ENCODE measurements around the gene CXorf65. TPM values are rescaled to one million over a fixed set of nuclear protein-coding genes. Genes with fewer than 3 reads are reported as not detected.

Gene CXorf65
- total RNA-seq, 1 experiment from 2014 or later = not detected

- H3K4me1 ChIP-seq (ENCODE audit: low read length) = peaks cover 2% of the 10 kb centered on the region
- no peaks in the 10 kb centered on the region for H4K20me1 ChIP-seq (ENCODE audit: insufficient read depth, low read depth, low read length)
- H3K9me2 ChIP-seq (replicated peaks; ENCODE audit: insufficient read depth, low read length) = no peaks in the 10 kb centered on the region
- H3K9ac ChIP-seq (ENCODE audit: low read length) = no peak overlapping the region
- no peak overlapping the region for H2AFZ ChIP-seq (ENCODE audit: low read length)
- H3K79me2 ChIP-seq (ENCODE audit: low read length) = no peaks in the 10 kb centered on the region
- no peak overlapping the region for H3K27ac ChIP-seq (ENCODE audit: low read length)
- no peaks in the 10 kb centered on the region for H3K27me3 ChIP-seq (ENCODE audit: low read length)
- peaks cover 3% of the 10 kb centered on the region; the same call in 1 of the 2 replicates for H3K36me3 ChIP-seq (ENCODE audit: insufficient read depth, low read length)
- no peak for DNase-seq
- H3K4me3 ChIP-seq (ENCODE audit: low read length) = no peak overlapping the region
- no peaks in the 10 kb centered on the region for H3K9me3 ChIP-seq (ENCODE audit: low read length)
- H3K4me2 ChIP-seq (ENCODE audit: low read depth, low read length, poor library complexity, severe bottlenecking) = no peak overlapping the region
These were observed 33.9 kb upstream of the CXorf65 start for GRCh38 chrX:71140440-71140839.

- DNase-seq = no peak
- Histone ChIP-seq H3K9ac (ENCODE audit: low read length) (no peak overlapping the region), H4K20me1 (ENCODE audit: insufficient read depth, low read depth, low read length) (no peaks in the 10 kb centered on the region), H3K79me2 (ENCODE audit: low read length) (no peaks in the 10 kb centered on the region), H3K36me3 (ENCODE audit: insufficient read depth, low read length) (peaks cover 7% of the 10 kb centered on the region; the same call in 1 of the 2 replicates), H3K4me3 (ENCODE audit: low read length) (no peak overlapping the region), H3K27ac (ENCODE audit: low read length) (no peak overlapping the region), H3K4me2 (ENCODE audit: low read depth, low read length, poor library complexity, severe bottlenecking) (no peak overlapping the region), H3K27me3 (ENCODE audit: low read length) (no peaks in the 10 kb centered on the region), H3K4me1 (ENCODE audit: low read length) (no peaks in the 10 kb centered on the region), H3K9me2 (replicated peaks; ENCODE audit: insufficient read depth, low read length) (no peaks in the 10 kb centered on the region), H3K9me3 (ENCODE audit: low read length) (no peaks in the 10 kb centered on the region), H2AFZ (ENCODE audit: low read length) (no peak overlapping the region)
These were observed 25.0 kb upstream of the CXorf65 start for GRCh38 chrX:71131510-71131909.

- peaks cover 7% of the 10 kb centered on the region; the same call in 1 of the 2 replicates for H3K36me3 ChIP-seq (ENCODE audit: insufficient read depth, low read length)
- H3K4me3 ChIP-seq (ENCODE audit: low read length) = no peak overlapping the region
- H3K4me2 ChIP-seq (ENCODE audit: low read depth, low read length, poor library complexity, severe bottlenecking) = no peak overlapping the region
- no peak overlapping the region for H2AFZ ChIP-seq (ENCODE audit: low read length)
- H3K79me2 ChIP-seq (ENCODE audit: low read length) = no peaks in the 10 kb centered on the region
- no peaks in the 10 kb centered on the region for H3K4me1 ChIP-seq (ENCODE audit: low read length)
- no peak overlapping the region for H3K27ac ChIP-seq (ENCODE audit: low read length)
- DNase-seq = peak; percentile 81
- no peaks in the 10 kb centered on the region for H3K27me3 ChIP-seq (ENCODE audit: low read length)
- H4K20me1 ChIP-seq (ENCODE audit: insufficient read depth, low read depth, low read length) = no peaks in the 10 kb centered on the region
- H3K9me3 ChIP-seq (ENCODE audit: low read length) = no peaks in the 10 kb centered on the region
- no peaks in the 10 kb centered on the region for H3K9me2 ChIP-seq (replicated peaks; ENCODE audit: insufficient read depth, low read length)
- H3K9ac ChIP-seq (ENCODE audit: low read length) = no peak overlapping the region
These were observed 22.6 kb upstream of the CXorf65 start for GRCh38 chrX:71128915-71129765.

DNA sequence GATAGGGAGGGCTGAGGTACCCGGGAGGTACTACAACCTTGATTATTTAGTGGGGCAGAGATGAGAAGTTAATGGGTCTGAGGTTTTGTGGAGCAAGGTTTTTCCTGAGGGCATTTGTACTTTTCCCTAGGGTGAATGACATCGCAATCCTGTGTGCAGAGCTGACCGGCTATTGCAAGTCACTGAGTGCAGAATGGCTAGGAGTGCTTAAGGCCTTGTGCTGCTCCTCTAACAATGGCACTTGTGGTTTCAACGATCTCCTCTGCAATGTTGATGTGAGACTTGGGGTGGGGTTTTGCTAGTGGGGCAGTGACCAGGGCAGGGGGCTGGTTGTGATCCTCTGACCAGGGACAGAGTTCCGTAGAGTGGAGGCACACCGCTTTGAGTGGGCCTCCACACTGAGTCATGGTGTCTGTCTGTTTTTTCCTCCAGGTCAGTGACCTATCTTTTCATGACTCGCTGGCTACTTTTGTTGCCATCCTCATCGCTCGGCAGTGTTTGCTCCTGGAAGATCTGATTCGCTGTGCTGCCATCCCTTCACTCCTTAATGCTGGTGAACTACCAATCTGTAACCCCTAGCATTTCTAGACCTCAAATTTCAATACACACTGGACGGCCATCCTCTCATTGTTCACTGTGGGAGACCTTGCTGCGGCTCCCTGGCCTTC, 21.8 kb upstream of the CXorf65 start:
- H3K27ac ChIP-seq (ENCODE audit: low read length) = no peak overlapping the region
- H3K36me3 ChIP-seq (ENCODE audit: insufficient read depth, low read length) = peaks cover 7% of the 10 kb centered on the region; the same call in 1 of the 2 replicates

DNA sequence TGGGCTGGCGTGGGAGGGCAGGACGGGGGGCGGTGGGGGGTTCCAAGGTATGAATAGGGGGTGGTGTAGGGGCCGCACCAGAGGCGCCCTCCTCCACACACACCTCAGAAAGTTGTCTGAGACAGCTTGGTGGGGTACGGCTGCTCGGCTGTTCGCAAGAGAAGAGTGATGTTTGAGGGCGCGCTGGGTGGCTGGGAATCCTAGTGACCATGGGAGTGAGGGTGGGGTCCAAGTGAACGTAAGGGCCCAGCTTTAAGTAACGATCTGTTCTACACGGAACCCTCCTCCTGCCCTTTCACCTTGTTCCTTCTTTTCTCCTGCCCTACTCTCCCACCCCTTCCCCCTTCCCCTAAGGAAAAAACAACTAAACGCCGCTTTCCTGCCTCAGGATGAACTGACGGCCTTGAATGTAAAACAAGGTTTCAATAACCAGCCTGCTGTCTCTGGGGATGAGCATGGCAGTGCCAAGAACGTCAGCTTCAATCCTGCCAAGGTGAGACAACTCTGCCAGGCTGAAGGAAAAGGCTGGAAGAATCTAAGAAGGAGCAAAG, 12.5 kb upstream of the CXorf65 start:
- Histone ChIP-seq H3K4me3 (ENCODE audit: low read length) (peak overlapping the region; percentile 77), H3K27ac (ENCODE audit: low read length) (no peak overlapping the region; the same call in 1 of the 2 replicates), H3K4me2 (ENCODE audit: low read depth, low read length, poor library complexity, severe bottlenecking) (peak overlapping the region; percentile 85), H3K27me3 (ENCODE audit: low read length) (no peaks in the 10 kb centered on the region), H3K9me3 (ENCODE audit: low read length) (no peaks in the 10 kb centered on the region), H3K4me1 (ENCODE audit: low read length) (peaks cover 12% of the 10 kb centered on the region), H3K79me2 (ENCODE audit: low read length) (peaks cover 10% of the 10 kb centered on the region), H3K9me2 (replicated peaks; ENCODE audit: insufficient read depth, low read length) (no peaks in the 10 kb centered on the region), H4K20me1 (ENCODE audit: insufficient read depth, low read depth, low read length) (no peaks in the 10 kb centered on the region), H3K36me3 (ENCODE audit: insufficient read depth, low read length) (no peaks in the 10 kb centered on the region), H2AFZ (ENCODE audit: low read length) (no peak overlapping the region), H3K9ac (ENCODE audit: low read length) (peak overlapping the region; percentile 92)
- DNase-seq = no peak

More for the DNA sequence above, 21.8 kb upstream of the CXorf65 start:
- DNase-seq = no peak
- Histone ChIP-seq H3K4me3 (ENCODE audit: low read length) (no peak overlapping the region), H3K9ac (ENCODE audit: low read length) (no peak overlapping the region), H3K9me2 (replicated peaks; ENCODE audit: insufficient read depth, low read length) (no peaks in the 10 kb centered on the region), H2AFZ (ENCODE audit: low read length) (no peak overlapping the region), H3K79me2 (ENCODE audit: low read length) (no peaks in the 10 kb centered on the region), H4K20me1 (ENCODE audit: insufficient read depth, low read depth, low read length) (no peaks in the 10 kb centered on the region), H3K27me3 (ENCODE audit: low read length) (no peaks in the 10 kb centered on the region), H3K4me1 (ENCODE audit: low read length) (no peaks in the 10 kb centered on the region), H3K4me2 (ENCODE audit: low read depth, low read length, poor library complexity, severe bottlenecking) (no peak overlapping the region), H3K9me3 (ENCODE audit: low read length) (no peaks in the 10 kb centered on the region)

- H3K4me2 ChIP-seq (ENCODE audit: low read depth, low read length, poor library complexity, severe bottlenecking) = peak within 1 kb of the TSS; percentile 85
- H3K9ac ChIP-seq (ENCODE audit: low read length) = peak within 1 kb of the TSS; percentile 92
- no peaks in the 10 kb centered on the region for H3K9me2 ChIP-seq (replicated peaks; ENCODE audit: insufficient read depth, low read length)
- H4K20me1 ChIP-seq (ENCODE audit: insufficient read depth, low read depth, low read length) = no peaks in the 10 kb centered on the region
- no peaks in the 10 kb centered on the region for H3K27me3 ChIP-seq (ENCODE audit: low read length)
- peak within 1 kb of the TSS; percentile 77 for H3K4me3 ChIP-seq (ENCODE audit: low read length)
- H3K79me2 ChIP-seq (ENCODE audit: low read length) = peaks cover 10% of the 10 kb centered on the region
- DNase-seq = peak; percentile 89
- H3K9me3 ChIP-seq (ENCODE audit: low read length) = no peaks in the 10 kb centered on the region
- peaks cover 12% of the 10 kb centered on the region for H3K4me1 ChIP-seq (ENCODE audit: low read length)
- H2AFZ ChIP-seq (ENCODE audit: low read length) = 0 out of 2 replicates have a peak within 1 kb of the TSS, but pooled peaks have one; percentile 81
- peak within 1 kb of the TSS; percentile 64 for H3K27ac ChIP-seq (ENCODE audit: low read length)
- no peaks in the 10 kb centered on the region for H3K36me3 ChIP-seq (ENCODE audit: insufficient read depth, low read length)
These were observed 11.8 kb upstream of the CXorf65 start, which contains the start of gene MED12 for GRCh38 chrX:71118032-71118984. Gene MED12, plus strand, starts transcription at chrX:71118596. Its CDS starts 159 bp downstream, at chrX:71118755.

- Histone ChIP-seq H2AFZ (ENCODE audit: low read length) (no peak overlapping the region), H3K9me2 (replicated peaks; ENCODE audit: insufficient read depth, low read length) (no peaks in the 10 kb centered on the region)
These were observed 10.8 kb upstream of the CXorf65 start for GRCh38 chrX:71117358-71117757.

More at GRCh38 chrX:71117358-71117757, 10.8 kb upstream of the CXorf65 start:
- no peaks in the 10 kb centered on the region for H3K36me3 ChIP-seq (ENCODE audit: insufficient read depth, low read length)
- H3K27me3 ChIP-seq (ENCODE audit: low read length) = no peaks in the 10 kb centered on the region
- no peak for DNase-seq
- no peak overlapping the region for H3K27ac ChIP-seq (ENCODE audit: low read length)
- peaks cover 18% of the 10 kb centered on the region for H3K4me1 ChIP-seq (ENCODE audit: low read length)
- H3K9ac ChIP-seq (ENCODE audit: low read length) = peak overlapping the region; percentile 38
- no peaks in the 10 kb centered on the region for H3K9me3 ChIP-seq (ENCODE audit: low read length)
- peak overlapping the region; percentile 77; the same call in 1 of the 2 replicates for H3K4me3 ChIP-seq (ENCODE audit: low read length)
- peaks cover 10% of the 10 kb centered on the region for H3K79me2 ChIP-seq (ENCODE audit: low read length)
- peak overlapping the region; percentile 85 for H3K4me2 ChIP-seq (ENCODE audit: low read depth, low read length, poor library complexity, severe bottlenecking)
- H4K20me1 ChIP-seq (ENCODE audit: insufficient read depth, low read depth, low read length) = no peaks in the 10 kb centered on the region

Data from Karpas-422 (cell line).